Vagina (tissue), 2 donors: ENCODE measurements around the gene CRACDL. TPM values are rescaled to one million over a fixed set of nuclear protein-coding genes. Genes with fewer than 3 reads are reported as not detected.

ENCODE experiments used
- DNase-seq, 2 donors: peaks; one replicate each; pipeline ENCODE4 v3.0.0-alpha.2; 2017; ENCODE audit errors: extremely low spot score in 2 of 2
- H3K27ac ChIP-seq: fragments of 200-600 bp; sonication (generic); one replicate; pipeline ENCODE4 v1.5.1; 2019
- H3K27me3 ChIP-seq: fragments of 200-600 bp; sonication (generic); one replicate; pipeline ENCODE4 v1.5.1; 2019
- H3K36me3 ChIP-seq, 2 donors: fragments of 200-600 bp; sonication (generic); one replicate each; pipeline ENCODE4 v1.5.1; 2017 to 2019
- H3K4me1 ChIP-seq: fragments of 200-600 bp; sonication (generic); one replicate; pipeline ENCODE4 v1.5.1; 2019
- H3K4me3 ChIP-seq, 2 donors: fragments of 200-600 bp; sonication (generic); 1 replicate in 1 of 2; 2 replicates in 1 of 2; pipeline ENCODE4 v1.5.1; 2016 to 2019
- H3K9me3 ChIP-seq: fragments of 200-600 bp; sonication (generic); one replicate; pipeline ENCODE4 v1.5.1; 2019
- CTCF ChIP-seq, 3 experiments: fragments of 450-650 bp in 2 of 3; fragments of 200-600 bp in 1 of 3; sonication (generic) in 1 of 3; IDR thresholded peaks; one replicate each; pipeline ENCODE4 v1.5.1; 2017 to 2019; ENCODE audit warnings: antibody characterized with exemption in 3 of 3, mild to moderate bottlenecking in 2 of 3, moderate library complexity in 2 of 3
- POLR2A ChIP-seq, 2 donors: fragments of 450-650 bp; IDR thresholded peaks; one replicate each; pipeline ENCODE4 v1.6.1; 2017; ENCODE audit warnings: antibody characterized with exemption in 2 of 2, mild to moderate bottlenecking in 2 of 2, moderate library complexity in 2 of 2
- POLR2AphosphoS5 ChIP-seq, 2 donors: sonication (generic); formaldehyde crosslinking; IDR thresholded peaks; one replicate each; pipeline ENCODE4 v1.9.0; 2017; ENCODE audit warnings: antibody characterized with exemption in 2 of 2, mild to moderate bottlenecking in 2 of 2, low read depth in 1 of 2; ENCODE audit not compliant: insufficient read depth in 1 of 2
- intact Hi-C: fragments of 100-400 bp; cut with DNase I; formaldehyde crosslinking; loops from one replicate; pipeline ENCODE4 v1.15.1; 2023
- total RNA-seq: library from RNA; depleted of rRNA; stranded (reverse); fragments of >200 nt; gene quantifications from one replicate; pipeline ENCODE4 v1.2.3, GENCODE V29; 2016

CRACDL gene
- total RNA-seq, 1 donor from 2014 or later: 6.4 TPM

GRCh38 chr2:98787700-98788099, 148.3 kb downstream of the CRACDL start:
- intact Hi-C loops: no loop called here
- H3K4me1 ChIP-seq: no peaks in the 10 kb centered on the region
- no peaks in the 10 kb centered on the region for H3K9me3 ChIP-seq
- no peak for DNase-seq
- no peaks in the 10 kb centered on the region for H3K36me3 ChIP-seq
- no peak for TF ChIP-seq POLR2AphosphoS5 (IDR thresholded peaks at IDR 0.05; ENCODE audit: insufficient read depth in 1 of 2, low read depth in 1 of 2)
- no peak for TF ChIP-seq POLR2A (IDR thresholded peaks at IDR 0.05)
- no peak for TF ChIP-seq CTCF (IDR thresholded peaks at IDR 0.05)
- H3K27ac ChIP-seq: no peak overlapping the region
- H3K27me3 ChIP-seq: no peaks in the 10 kb centered on the region
- no peak overlapping the region for H3K4me3 ChIP-seq

GRCh38 chr2:98786179-98786578, 149.8 kb downstream of the CRACDL start:
- no peaks in the 10 kb centered on the region for H3K27me3 ChIP-seq
- no peaks in the 10 kb centered on the region for H3K36me3 ChIP-seq
- peaks cover 6% of the 10 kb centered on the region for H3K9me3 ChIP-seq
- intact Hi-C loops: no loop called here
- TF ChIP-seq POLR2AphosphoS5 (IDR thresholded peaks at IDR 0.05; ENCODE audit: insufficient read depth in 1 of 2, low read depth in 1 of 2) (no peak), CTCF (IDR thresholded peaks at IDR 0.05) (no peak), POLR2A (IDR thresholded peaks at IDR 0.05) (no peak)
- no peak overlapping the region for H3K4me3 ChIP-seq
- DNase-seq: no peak
- no peak overlapping the region for H3K27ac ChIP-seq
- H3K4me1 ChIP-seq: no peaks in the 10 kb centered on the region

- Histone ChIP-seq H3K36me3 (no peaks in the 10 kb centered on the region), H3K27ac (no peak overlapping the region), H3K4me3 (no peak overlapping the region), H3K27me3 (no peaks in the 10 kb centered on the region), H3K9me3 (peaks cover 6% of the 10 kb centered on the region), H3K4me1 (no peaks in the 10 kb centered on the region)
- intact Hi-C loops: no loop called here
- no peak for DNase-seq
- no peak for TF ChIP-seq POLR2AphosphoS5 (IDR thresholded peaks at IDR 0.05; ENCODE audit: insufficient read depth in 1 of 2, low read depth in 1 of 2)
- no peak for TF ChIP-seq CTCF (IDR thresholded peaks at IDR 0.05)
- no peak for TF ChIP-seq POLR2A (IDR thresholded peaks at IDR 0.05)
Measured at GRCh38 chr2:98782570-98782969, 153.5 kb downstream of the CRACDL start.

- H3K4me3 ChIP-seq: no peak overlapping the region
- H3K27me3 ChIP-seq: no peaks in the 10 kb centered on the region
- no peaks in the 10 kb centered on the region for H3K4me1 ChIP-seq
- no peaks in the 10 kb centered on the region for H3K36me3 ChIP-seq
- DNase-seq: no peak
- intact Hi-C loops: no loop called here
- H3K27ac ChIP-seq: no peak overlapping the region
- peaks cover 6% of the 10 kb centered on the region for H3K9me3 ChIP-seq
- TF ChIP-seq POLR2AphosphoS5 (IDR thresholded peaks at IDR 0.05; ENCODE audit: insufficient read depth in 1 of 2, low read depth in 1 of 2) (no peak), POLR2A (IDR thresholded peaks at IDR 0.05) (no peak), CTCF (IDR thresholded peaks at IDR 0.05) (no peak)
Measured at GRCh38 chr2:98781822-98782221, 154.2 kb downstream of the CRACDL start.

GRCh38 chr2:98778741-98779483, 157.1 kb downstream of the CRACDL start:
- no peaks in the 10 kb centered on the region for H3K27me3 ChIP-seq
- no peak for DNase-seq
- intact Hi-C loops: no loop called here
- H3K9me3 ChIP-seq: peaks cover 6% of the 10 kb centered on the region
- no peak overlapping the region for H3K27ac ChIP-seq
- no peaks in the 10 kb centered on the region for H3K4me1 ChIP-seq
- no peaks in the 10 kb centered on the region for H3K36me3 ChIP-seq
- H3K4me3 ChIP-seq: no peak overlapping the region
- TF ChIP-seq POLR2A (IDR thresholded peaks at IDR 0.05) (no peak), CTCF (IDR thresholded peaks at IDR 0.05) (no peak), POLR2AphosphoS5 (IDR thresholded peaks at IDR 0.05; ENCODE audit: insufficient read depth in 1 of 2, low read depth in 1 of 2) (no peak)
